Measurements from ENCODE around the gene PTPRM.

The PTPRM gene

GRCh38 chr18:7600036-7600435, 32.9 kb downstream of the PTPRM start:
- no peak for DNase-seq (ENCODE audit: low spot score)

- DNase-seq (ENCODE audit: low spot score), result no peak
Observed at GRCh38 chr18:7600528-7601245, 33.6 kb downstream of the PTPRM start.

DNA sequence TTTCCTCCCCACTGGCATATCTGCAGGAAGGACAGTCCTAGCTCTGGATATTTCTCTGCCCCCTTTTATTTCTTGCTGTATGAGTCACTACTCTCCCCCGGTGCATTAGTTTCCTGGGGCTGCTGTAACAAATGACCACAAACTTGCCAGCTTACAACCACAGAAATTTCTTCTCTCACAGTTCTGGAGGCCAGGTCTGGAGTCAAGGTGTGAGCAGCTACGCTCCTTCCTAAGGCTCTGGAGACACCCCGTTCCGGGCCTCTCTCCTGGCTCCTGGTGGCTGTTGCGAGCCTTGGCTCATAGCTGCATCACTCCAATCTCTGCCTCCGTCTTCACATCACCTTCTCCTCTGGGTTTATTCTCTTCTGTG, 34.1 kb downstream of the PTPRM start:
- no peak for DNase-seq (ENCODE audit: low spot score)

DNA sequence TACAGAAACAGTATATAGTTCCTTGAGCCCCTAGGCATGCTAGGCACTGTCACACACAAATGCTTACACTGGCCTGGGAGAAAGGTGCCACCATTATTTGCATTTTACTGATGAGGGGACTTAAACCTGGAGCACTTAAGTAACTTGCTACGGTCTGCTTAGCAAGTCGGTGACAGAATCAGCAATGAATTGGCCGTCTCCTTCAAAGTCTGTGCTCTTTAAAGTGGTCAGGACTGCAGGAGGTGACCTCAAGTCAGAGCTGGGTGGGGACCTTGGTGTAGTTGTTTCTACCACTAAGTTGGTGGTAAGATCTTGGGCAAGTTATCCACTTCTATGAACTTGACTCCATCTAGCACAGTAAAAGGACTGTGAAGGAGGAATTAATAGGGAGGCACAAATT, 34.8 kb downstream of the PTPRM start:
- no peak for DNase-seq (ENCODE audit: low spot score)

- no peak for DNase-seq (ENCODE audit: low spot score)
Observed at GRCh38 chr18:7603259-7604000, 36.3 kb downstream of the PTPRM start.

DNA sequence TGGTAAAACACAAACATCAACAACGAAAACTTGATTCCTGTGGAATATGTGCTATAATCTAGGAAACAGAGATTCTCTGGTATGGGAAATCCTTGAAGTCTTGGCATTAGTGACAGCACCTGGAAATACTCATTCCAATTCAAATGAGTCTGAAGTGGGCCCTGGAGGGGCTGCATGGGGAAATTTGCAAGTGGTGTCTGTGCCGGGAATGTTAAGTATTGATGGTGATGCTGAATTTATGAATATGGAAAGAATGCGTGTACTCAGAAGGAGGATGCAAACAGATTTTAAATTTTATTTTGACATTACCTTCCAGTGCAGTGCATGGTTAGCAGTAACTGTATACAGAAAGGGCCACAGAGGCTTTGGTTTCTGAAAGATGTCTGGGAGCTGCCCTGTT, 37.2 kb downstream of the PTPRM start:
- DNase-seq (ENCODE audit: low spot score), result no peak

- DNase-seq (ENCODE audit: low spot score), result no peak
Observed at GRCh38 chr18:7605705-7606104, 38.6 kb downstream of the PTPRM start.

DNA sequence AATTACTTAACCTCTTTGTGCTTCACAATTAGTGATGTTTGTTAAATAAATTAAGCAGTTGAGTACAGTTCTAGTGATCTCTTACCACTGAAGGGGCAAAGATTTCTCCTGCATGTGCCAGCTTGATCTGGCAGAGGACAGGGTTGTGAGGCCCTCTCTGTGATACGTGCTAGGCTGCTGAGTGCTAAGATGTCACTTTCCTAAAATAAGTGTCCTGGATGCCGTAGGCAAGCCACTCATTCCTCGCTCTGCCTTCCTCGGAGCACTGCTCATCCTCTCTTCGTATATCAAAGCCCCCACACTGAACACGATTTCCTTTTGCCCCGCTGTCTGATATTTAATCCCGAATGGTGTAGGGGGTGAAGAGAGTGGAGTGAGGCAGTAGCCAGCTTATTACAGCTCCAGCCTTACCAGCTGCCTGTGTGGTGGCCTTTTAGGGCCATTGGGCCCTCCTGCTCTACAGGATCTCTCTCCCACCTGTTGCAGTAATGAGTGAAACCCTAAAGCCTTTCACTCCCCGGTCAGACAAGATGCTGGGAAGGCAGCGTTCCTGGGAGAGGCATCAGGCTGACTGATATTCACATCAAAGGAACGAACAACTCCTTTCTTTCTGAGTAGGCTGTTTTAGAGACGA, 40.5 kb downstream of the PTPRM start:
- DNase-seq (ENCODE audit: low spot score), result no peak

GRCh38 chr18:7608174-7608550, 41.0 kb downstream of the PTPRM start:
- no peak for DNase-seq (ENCODE audit: low spot score)

- no peak for DNase-seq (ENCODE audit: low spot score)
Observed at GRCh38 chr18:7608781-7609201, 41.7 kb downstream of the PTPRM start.

GRCh38 chr18:7609617-7610016, 42.5 kb downstream of the PTPRM start:
- DNase-seq (ENCODE audit: low spot score), result no peak

DNA sequence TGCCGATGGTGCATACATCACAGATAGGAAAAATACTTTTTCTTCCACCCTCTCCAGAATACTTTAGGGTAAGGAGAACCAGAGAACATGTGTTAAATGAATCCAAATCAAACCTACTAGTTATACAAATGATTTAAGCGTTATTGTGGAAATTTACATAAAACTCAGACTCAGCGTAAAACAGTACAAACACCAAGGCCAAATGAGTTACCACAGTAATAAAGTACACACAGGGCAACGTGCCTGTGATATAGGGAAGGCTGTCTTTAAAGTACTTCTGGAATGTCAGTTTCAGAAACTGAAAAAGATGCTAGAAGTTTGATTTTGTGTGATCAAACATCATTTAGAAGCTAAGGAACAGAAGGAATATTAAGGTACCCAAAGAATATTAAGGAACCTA, 46.9 kb downstream of the PTPRM start:
- DNase-seq (ENCODE audit: low spot score), result no peak

GRCh38 chr18:7615840-7616239, 48.7 kb downstream of the PTPRM start:
- no peak for DNase-seq (ENCODE audit: low spot score)

DNA sequence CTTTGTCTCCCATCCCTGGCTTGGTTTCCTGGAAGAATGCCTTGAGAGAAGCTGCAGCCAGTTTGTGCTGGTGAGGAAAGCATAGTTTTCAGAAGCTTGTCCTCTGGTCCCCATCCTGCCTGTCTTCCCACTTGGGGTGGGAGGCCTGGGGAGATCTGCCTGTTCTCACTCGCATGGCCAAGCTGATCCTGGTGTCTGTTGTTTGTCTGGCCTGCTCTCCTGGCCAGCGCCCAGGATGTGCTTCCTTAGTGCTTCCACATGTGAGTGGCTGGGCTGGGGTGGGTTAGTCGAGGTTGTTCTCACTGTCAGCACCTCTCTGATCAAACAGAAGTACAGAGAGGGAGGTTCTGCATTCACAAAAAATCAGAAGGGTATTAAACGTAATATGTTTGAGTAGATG, 49.5 kb downstream of the PTPRM start:
- no peak for DNase-seq (ENCODE audit: low spot score)

GRCh38 chr18:7617738-7618422, 50.8 kb downstream of the PTPRM start:
- peak; percentile 36 for DNase-seq (ENCODE audit: low spot score)

DNA sequence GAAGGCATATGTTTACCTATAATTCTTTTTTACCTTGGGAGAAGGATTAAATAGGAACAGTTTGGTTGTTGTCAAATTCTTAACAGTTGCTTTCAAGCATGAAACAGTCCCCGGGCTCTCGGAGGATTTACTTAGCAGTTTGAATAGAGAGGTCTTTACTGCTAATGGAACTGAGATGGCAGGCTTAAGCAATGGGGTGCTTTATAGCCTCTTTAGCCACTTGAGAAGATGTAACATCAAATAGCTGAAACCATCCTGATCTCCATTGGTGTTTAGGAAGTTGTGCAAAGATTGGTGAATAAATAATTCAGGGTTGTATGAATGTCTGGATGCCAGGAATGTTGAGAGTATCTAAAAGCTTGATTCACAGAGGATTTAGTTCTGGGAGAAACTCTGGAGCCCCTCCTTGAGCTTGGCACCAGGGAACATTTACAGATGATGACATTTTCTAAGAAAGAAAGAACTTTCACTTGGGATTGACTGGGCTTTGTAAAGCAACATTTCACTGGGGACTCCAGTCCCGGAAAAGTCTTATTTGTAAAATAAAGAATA, 51.9 kb downstream of the PTPRM start:
- DNase-seq (ENCODE audit: low spot score), result no peak

- no peak for DNase-seq (ENCODE audit: low spot score)
Observed at GRCh38 chr18:7619676-7620075, 52.6 kb downstream of the PTPRM start.

DNA sequence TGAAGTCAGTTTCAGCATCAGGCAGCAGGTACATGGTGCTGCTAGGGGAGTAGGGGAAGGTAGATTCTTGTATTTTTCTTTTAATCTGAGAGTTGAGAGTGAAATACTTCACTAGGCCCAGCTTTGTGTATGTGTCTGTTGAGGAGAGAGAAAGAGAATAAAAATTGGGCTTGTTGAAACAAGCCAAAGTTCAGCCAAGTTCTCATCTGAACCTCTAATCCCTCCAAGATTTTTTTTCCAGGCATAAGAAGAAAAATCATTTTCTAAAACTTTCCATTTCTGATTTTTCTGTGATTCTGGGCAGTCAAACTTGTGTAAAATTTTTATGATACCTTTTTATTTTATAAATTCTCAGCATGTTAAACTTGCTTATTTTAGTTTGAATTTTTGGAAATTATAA, 55.6 kb downstream of the PTPRM start:
- DNase-seq (ENCODE audit: low spot score), result no peak

DNA sequence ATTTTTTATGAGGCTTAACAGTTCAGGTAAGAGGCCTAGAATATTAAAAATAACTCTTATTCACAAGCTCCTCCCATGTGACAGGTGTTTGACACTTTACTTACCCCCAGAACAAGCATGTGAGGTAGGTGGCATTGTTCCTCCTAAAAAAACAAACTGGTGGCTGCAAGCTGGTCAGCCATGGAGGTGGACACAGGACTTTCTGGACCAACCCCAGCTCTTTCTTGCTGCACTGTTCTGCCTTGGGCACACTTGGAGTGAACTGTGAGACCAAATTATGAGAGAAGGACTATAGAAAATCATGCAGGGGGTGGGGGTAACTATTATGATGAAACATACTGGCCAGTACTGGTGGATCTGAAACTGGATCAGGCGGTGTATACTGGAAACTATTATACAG, 56.6 kb downstream of the PTPRM start:
- no peak for DNase-seq (ENCODE audit: low spot score)

- DNase-seq (ENCODE audit: low spot score), result peak; percentile 44
Observed at GRCh38 chr18:7624697-7625096, 57.6 kb downstream of the PTPRM start.

GRCh38 chr18:7626175-7626921, 59.2 kb downstream of the PTPRM start:
- DNase-seq (ENCODE audit: low spot score), result no peak
